Endodermal cell (in vitro differentiated cells): ENCODE results near the gene CELF2. TPM values are rescaled to one million over a fixed set of nuclear protein-coding genes. Genes with fewer than 3 reads are reported as not detected.

ENCODE experiments used
- DNase-seq: peaks from one replicate; pipeline ENCODE4 v3.0.0-alpha.2; 2017
- H3K27ac ChIP-seq: 2 replicates; pipeline ENCODE4 v1.5.1; 2013; ENCODE audit warnings: mild to moderate bottlenecking, low read depth, low read length, moderate library complexity
- H3K27me3 ChIP-seq: 2 replicates; pipeline ENCODE4 v1.6.1; 2013; ENCODE audit warnings: mild to moderate bottlenecking, low read length, moderate library complexity; ENCODE audit not compliant: insufficient read depth, control insufficient read depth, poor library complexity, severe bottlenecking
- H3K36me3 ChIP-seq: 2 replicates; pipeline ENCODE4 v1.7.0; 2013; ENCODE audit warnings: mild to moderate bottlenecking, low read length, moderate library complexity; ENCODE audit not compliant: control insufficient read depth, insufficient read depth
- H3K4me1 ChIP-seq: one replicate; pipeline ENCODE4 v1.7.0; 2013; ENCODE audit warnings: low read length; ENCODE audit not compliant: control insufficient read depth, insufficient read depth
- H3K4me3 ChIP-seq: 2 replicates; pipeline ENCODE4 v1.5.1; 2013; ENCODE audit warnings: mild to moderate bottlenecking, low read length, moderate library complexity
- H3K9ac ChIP-seq: 2 replicates; pipeline ENCODE4 v1.6.1; 2013; ENCODE audit warnings: mild to moderate bottlenecking, low read length, moderate library complexity; ENCODE audit not compliant: poor library complexity, severe bottlenecking; ENCODE audit errors: extremely low read depth
- H3K9me3 ChIP-seq: 2 replicates; pipeline ENCODE4 v1.6.1; 2013; ENCODE audit warnings: mild to moderate bottlenecking, low read length, moderate library complexity; ENCODE audit not compliant: control insufficient read depth
- H3K27ac Mint-ChIP-seq: 2 replicates; pipeline ENCODE4 v1.8.0; 2020; ENCODE audit warnings: mixed read lengths
- H3K27me3 Mint-ChIP-seq: 2 replicates; pipeline ENCODE4 v1.8.0; 2021; ENCODE audit warnings: mild to moderate bottlenecking, mixed read lengths; ENCODE audit not compliant: insufficient read depth
- H3K36me3 Mint-ChIP-seq: 2 replicates; pipeline ENCODE4 v1.8.0; 2020; ENCODE audit warnings: low read depth, mixed read lengths
- H3K4me1 Mint-ChIP-seq: 2 replicates; pipeline ENCODE4 v1.8.0; 2020; ENCODE audit warnings: mixed read lengths
- H3K4me3 Mint-ChIP-seq: 2 replicates; pipeline ENCODE4 v1.8.0; 2020; ENCODE audit warnings: mild to moderate bottlenecking, moderate library complexity, mixed read lengths
- H3K9me3 Mint-ChIP-seq: 2 replicates; pipeline ENCODE4 v1.8.0; 2020; ENCODE audit warnings: mild to moderate bottlenecking, mixed read lengths
- CTCF ChIP-seq: fragments of 200-600 bp; sonication (generic); conservative IDR thresholded peaks from 2 replicates; pipeline ENCODE4 v1.5.0; 2021; ENCODE audit warnings: antibody characterized with exemption, mild to moderate bottlenecking
- WGBS, 2 experiments: methylation state at CpG; one replicate each; pipeline versions ENCODE4 v1.1.5 to v1.1.7; 2013; ENCODE audit warnings: missing lambda C conversion rate in 2 of 2, mixed read lengths in 1 of 2; ENCODE audit not compliant: insufficient coverage in 1 of 2, insufficient read length in 1 of 2; 5-methylcytosine and 5-hydroxymethylcytosine counted together
- total RNA-seq, 2 donors: library from RNA; stranded (reverse); fragmentation: NEBNext Ultra II Directional in 1 of 2; extraction: Animal tissue kit (Norgen Biotek cat#: 25700) in 1 of 2; gene quantifications; 2 replicates in 1 of 2; 3 replicates in 1 of 2; pipeline ENCODE4 v1.2.1, GENCODE V29; 2021

The CELF2 gene
- total RNA-seq, 2 donors from 2014 or later = 79.9 to 96.1 TPM

- Histone ChIP-seq H3K4me3 (no peak overlapping the region), H3K4me1 (no peaks in the 10 kb centered on the region), H3K27me3 (no peaks in the 10 kb centered on the region), H3K27ac (no peak overlapping the region), H3K9me3 (no peaks in the 10 kb centered on the region), H3K9ac (no peak overlapping the region), H3K36me3 (no peaks in the 10 kb centered on the region)
- H3K4me1 Mint-ChIP-seq = peaks cover 16% of the 10 kb centered on the region
- no peaks in the 10 kb centered on the region for H3K27me3 Mint-ChIP-seq
- no peak for DNase-seq
- no peak for TF ChIP-seq CTCF
- no peak overlapping the region for H3K4me3 Mint-ChIP-seq
- H3K27ac Mint-ChIP-seq = no peak overlapping the region
- 96 to 100% methylated on average over 2 to 4 of the region's 4 CpGs for WGBS, 2 experiments
- no peaks in the 10 kb centered on the region for H3K9me3 Mint-ChIP-seq
- H3K36me3 Mint-ChIP-seq = no peaks in the 10 kb centered on the region
Measured at GRCh38 chr10:11085545-11085944, 67.9 kb downstream of the CELF2 start.

GRCh38 chr10:11086177-11086840 is 68.6 kb downstream of the CELF2 start:
- H3K27ac Mint-ChIP-seq = no peak overlapping the region

GRCh38 chr10:11087372-11087771 is 69.7 kb downstream of the CELF2 start:
- DNase-seq = no peak
- no peak overlapping the region for H3K27ac Mint-ChIP-seq
- Histone ChIP-seq H3K27me3 (no peaks in the 10 kb centered on the region), H3K9ac (no peak overlapping the region), H3K4me1 (no peaks in the 10 kb centered on the region), H3K4me3 (no peak overlapping the region), H3K36me3 (no peaks in the 10 kb centered on the region), H3K27ac (no peak overlapping the region), H3K9me3 (no peaks in the 10 kb centered on the region)
- H3K9me3 Mint-ChIP-seq = no peaks in the 10 kb centered on the region
- H3K4me3 Mint-ChIP-seq = no peak overlapping the region
- H3K36me3 Mint-ChIP-seq = no peaks in the 10 kb centered on the region
- no peaks in the 10 kb centered on the region for H3K27me3 Mint-ChIP-seq
- H3K4me1 Mint-ChIP-seq = peaks cover 11% of the 10 kb centered on the region
- no peak for TF ChIP-seq CTCF
- whole genome bisulfite sequencing, 2 experiments = 95 to 99% methylated on average over 8 to 9 of the region's 9 CpGs

More at GRCh38 chr10:11086177-11086840, 68.6 kb downstream of the CELF2 start:
- H3K27me3 ChIP-seq = no peaks in the 10 kb centered on the region
- no peaks in the 10 kb centered on the region for H3K27me3 Mint-ChIP-seq
- no peak overlapping the region for H3K9ac ChIP-seq
- no peaks in the 10 kb centered on the region for H3K4me1 ChIP-seq
- H3K4me1 Mint-ChIP-seq = peaks cover 14% of the 10 kb centered on the region
- H3K36me3 ChIP-seq = no peaks in the 10 kb centered on the region
- WGBS, 2 experiments = 87 to 100% methylated on average over 2 to 12 of the region's 13 CpGs
- no peak for TF ChIP-seq CTCF
- no peak overlapping the region for H3K4me3 ChIP-seq
- no peaks in the 10 kb centered on the region for H3K9me3 Mint-ChIP-seq
- H3K9me3 ChIP-seq = no peaks in the 10 kb centered on the region
- no peaks in the 10 kb centered on the region for H3K36me3 Mint-ChIP-seq
- no peak overlapping the region for H3K4me3 Mint-ChIP-seq
- no peak for DNase-seq
- H3K27ac ChIP-seq = no peak overlapping the region
